BLaER1 treated with 17β-estradiol and CSF1 and Interleukin-3, amounts not matched to agents 10 nM and 100 nM (cell line): ENCODE results near the gene KIF19.
"Not testable (repeated sequence)": the region's sequence is repeated elsewhere in the genome, so short reads cannot be mapped to it uniquely, and the experiment has no call there.

Experiments used
- H3K27ac ChIP-seq, 11 experiments: shearing (Covaris generic); formaldehyde crosslinking; 2 replicates each; pipeline ENCODE4 v1.8.1; 2022
- H3K27me3 ChIP-seq, 11 experiments: shearing (Covaris generic); formaldehyde crosslinking; 2 replicates each; pipeline ENCODE4 v1.8.1; 2022
- H3K36me3 ChIP-seq, 11 experiments: shearing (Covaris generic); formaldehyde crosslinking; 2 replicates each; pipeline ENCODE4 v1.8.1; 2022
- H3K4me1 ChIP-seq, 10 experiments: shearing (Covaris generic); formaldehyde crosslinking; 2 replicates each; pipeline ENCODE4 v1.8.1; 2022
- H3K4me2 ChIP-seq, 11 experiments: shearing (Covaris generic); formaldehyde crosslinking; 2 replicates each; pipeline ENCODE4 v1.8.1; 2022
- H3K4me3 ChIP-seq, 10 experiments: shearing (Covaris generic); formaldehyde crosslinking; 2 replicates each; pipeline ENCODE4 v1.8.1; 2022
- H3K9ac ChIP-seq, 11 experiments: shearing (Covaris generic); formaldehyde crosslinking; 2 replicates each; pipeline ENCODE4 v1.8.1; 2022
- H3K9me3 ChIP-seq, 11 experiments: shearing (Covaris generic); formaldehyde crosslinking; replicated peaks in 1 of 11; 2 replicates each; pipeline ENCODE4 v1.8.1; 2022
- H4K20me1 ChIP-seq, 11 experiments: shearing (Covaris generic); formaldehyde crosslinking; 2 replicates each; pipeline ENCODE4 v1.8.1; 2022
- Cebpa-rat ChIP-seq, 11 experiments: shearing (Covaris generic); IDR thresholded peaks; 2 replicates each; pipeline ENCODE4 v1.8.1; 2022

Gene KIF19, protein sequence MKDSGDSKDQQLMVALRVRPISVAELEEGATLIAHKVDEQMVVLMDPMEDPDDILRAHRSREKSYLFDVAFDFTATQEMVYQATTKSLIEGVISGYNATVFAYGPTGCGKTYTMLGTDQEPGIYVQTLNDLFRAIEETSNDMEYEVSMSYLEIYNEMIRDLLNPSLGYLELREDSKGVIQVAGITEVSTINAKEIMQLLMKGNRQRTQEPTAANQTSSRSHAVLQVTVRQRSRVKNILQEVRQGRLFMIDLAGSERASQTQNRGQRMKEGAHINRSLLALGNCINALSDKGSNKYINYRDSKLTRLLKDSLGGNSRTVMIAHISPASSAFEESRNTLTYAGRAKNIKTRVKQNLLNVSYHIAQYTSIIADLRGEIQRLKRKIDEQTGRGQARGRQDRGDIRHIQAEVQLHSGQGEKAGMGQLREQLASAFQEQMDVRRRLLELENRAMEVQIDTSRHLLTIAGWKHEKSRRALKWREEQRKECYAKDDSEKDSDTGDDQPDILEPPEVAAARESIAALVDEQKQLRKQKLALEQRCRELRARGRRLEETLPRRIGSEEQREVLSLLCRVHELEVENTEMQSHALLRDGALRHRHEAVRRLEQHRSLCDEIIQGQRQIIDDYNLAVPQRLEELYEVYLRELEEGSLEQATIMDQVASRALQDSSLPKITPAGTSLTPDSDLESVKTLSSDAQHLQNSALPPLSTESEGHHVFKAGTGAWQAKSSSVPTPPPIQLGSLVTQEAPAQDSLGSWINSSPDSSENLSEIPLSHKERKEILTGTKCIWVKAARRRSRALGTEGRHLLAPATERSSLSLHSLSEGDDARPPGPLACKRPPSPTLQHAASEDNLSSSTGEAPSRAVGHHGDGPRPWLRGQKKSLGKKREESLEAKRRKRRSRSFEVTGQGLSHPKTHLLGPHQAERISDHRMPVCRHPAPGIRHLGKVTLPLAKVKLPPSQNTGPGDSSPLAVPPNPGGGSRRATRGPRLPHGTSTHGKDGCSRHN

DNA sequence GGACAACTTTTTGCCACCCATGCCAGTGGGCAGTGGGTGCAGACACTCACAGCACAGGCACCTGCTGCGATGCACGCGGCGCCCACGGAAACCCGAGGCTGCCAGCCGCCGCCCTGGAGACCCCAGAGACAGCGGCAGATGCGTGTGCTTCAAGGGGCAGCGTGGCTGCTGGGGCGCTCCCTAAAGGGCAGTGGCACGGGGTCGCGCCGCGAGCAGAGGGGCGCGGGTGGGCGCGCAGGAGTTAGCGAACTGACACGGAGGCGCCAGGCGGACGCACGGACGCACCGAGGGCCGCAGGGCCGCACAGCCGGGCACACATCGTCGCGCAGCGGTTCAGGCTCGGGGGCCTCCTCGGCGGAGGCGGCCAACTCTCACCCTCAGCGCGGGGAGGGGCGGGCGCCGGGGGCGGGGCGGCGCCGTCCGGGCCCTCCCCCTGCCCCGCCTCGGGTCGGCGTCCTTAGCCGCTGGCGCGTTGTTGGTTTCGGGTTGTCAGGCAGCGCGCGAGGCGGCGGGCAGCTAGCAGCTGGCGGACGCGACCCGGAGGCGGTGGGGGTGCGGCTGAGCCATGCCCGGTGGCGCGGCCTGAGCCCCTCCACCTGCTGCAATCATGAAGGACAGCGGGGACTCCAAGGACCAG lies at the start of gene KIF19:
TSS of gene KIF19 (plus strand) at position 484 of the 637 bp plus-strand sequence. CDS start at position 608, 124 bp downstream.
- peak within 1 kb of the TSS; percentile 35 to 65 (median 60); a peak in 19 of 22 replicates for H3K9ac ChIP-seq
- TF ChIP-seq Cebpa-rat (IDR thresholded peaks at IDR 0.05) = no peak
- peaks cover 7 to 42% (median 18%) of the 10 kb centered on the region in 11 experiments; a peak in 19 of 22 replicates for H3K27me3 ChIP-seq
- H3K4me2 ChIP-seq = peak within 1 kb of the TSS; percentile 90 to 100 (median 99)
- no peaks in the 10 kb centered on the region for H3K9me3 ChIP-seq
- H4K20me1 ChIP-seq = peaks cover 0 to 7% (median 0%) of the 10 kb centered on the region in 11 experiments; a peak in 3 of 22 replicates
- H3K36me3 ChIP-seq = no peaks in the 10 kb centered on the region
- H3K4me3 ChIP-seq = peak within 1 kb of the TSS; percentile 48 to 68 (median 55)
- H3K4me1 ChIP-seq = peaks cover 28 to 69% (median 58%) of the 10 kb centered on the region in 10 experiments
- peak within 1 kb of the TSS in 7 of 11 experiments; percentile 16 to 66 (median 50); a peak in 12 of 22 replicates for H3K27ac ChIP-seq

DNA sequence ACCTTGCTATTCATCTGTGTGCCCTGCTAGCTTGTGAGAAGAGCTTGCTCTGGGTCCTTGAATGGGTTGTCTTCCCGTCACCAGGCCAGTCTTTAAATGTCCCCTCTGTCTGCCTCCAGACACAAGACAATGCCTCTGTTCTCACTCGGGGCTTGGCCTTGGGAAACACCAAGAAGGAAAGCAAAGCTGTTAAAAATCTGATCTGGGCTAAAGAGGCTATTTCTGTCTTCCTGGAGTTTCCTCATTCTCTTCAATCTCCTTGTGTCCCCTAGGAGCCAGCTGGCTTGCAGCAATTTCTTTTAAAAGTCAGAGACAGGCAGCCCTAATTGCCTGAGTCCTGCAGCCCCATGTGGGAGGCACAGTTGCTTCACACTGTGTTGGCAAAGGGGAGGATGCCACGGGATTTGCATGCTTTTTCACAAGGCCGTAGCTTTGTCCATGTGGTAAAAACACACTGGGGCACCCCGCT lies 49.5 kb upstream of the KIF19 start:
- Histone ChIP-seq H3K9me3 (no peaks in the 10 kb centered on the region), H3K27ac (peak overlapping the region in 7 of 11 experiments; percentile 31 to 85 (median 75); a peak in 13 of 22 replicates), H3K9ac (peak overlapping the region in 7 of 11 experiments; percentile 5 to 78 (median 61); a peak in 8 of 22 replicates), H4K20me1 (no peaks in the 10 kb centered on the region; a peak in 1 of 22 replicates), H3K36me3 (no peaks in the 10 kb centered on the region), H3K4me2 (peak overlapping the region; percentile 71 to 93 (median 85)), H3K4me1 (peaks cover 47 to 62% (median 56%) of the 10 kb centered on the region in 10 experiments), H3K4me3 (0 out of 20 replicates have a peak overlapping the region, but pooled peaks of 2 of the 10 experiments have one; percentile 2 to 4), H3K27me3 (peaks cover 0 to 30% (median 0%) of the 10 kb centered on the region in 11 experiments; a peak in 6 of 22 replicates)
- peak in 5 of 11 experiments; percentile 54 to 98 (median 92); a peak in 9 of 22 replicates for TF ChIP-seq Cebpa-rat (IDR thresholded peaks at IDR 0.05)

DNA sequence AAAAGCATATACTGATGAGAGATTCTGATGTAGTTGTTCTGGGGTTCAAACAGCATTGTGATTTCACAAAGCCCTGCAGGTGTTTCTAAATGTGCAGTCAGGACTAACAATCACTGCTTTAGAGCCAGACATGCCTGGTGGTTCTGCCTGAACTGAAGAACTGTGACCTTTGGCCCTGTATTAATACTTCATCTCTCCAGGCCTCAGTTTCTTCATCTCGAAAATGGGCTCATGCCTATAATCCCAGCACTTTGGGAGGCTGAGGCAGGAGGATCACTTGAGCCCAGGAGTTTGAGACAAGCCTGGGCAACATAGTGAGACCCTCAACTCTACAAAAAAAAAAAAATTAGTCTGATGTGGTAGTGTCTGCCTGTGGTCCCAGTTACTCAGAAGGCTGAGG lies 48.1 kb upstream of the KIF19 start:
- Histone ChIP-seq H3K4me2 (peak overlapping the region in 4 of 11 experiments; percentile 85 to 93 (median 89); a peak in 7 of 22 replicates), H3K9me3 (no peaks in the 10 kb centered on the region), H3K4me1 (peaks cover 60 to 71% (median 65%) of the 10 kb centered on the region in 10 experiments), H3K4me3 (no peak overlapping the region), H3K27ac (peak overlapping the region in 3 of 11 experiments; percentile 75 to 85 (median 78); a peak in 3 of 22 replicates), H3K36me3 (no peaks in the 10 kb centered on the region), H3K9ac (peak overlapping the region in 1 of 11 experiments; percentile 66; a peak in 1 of 22 replicates), H4K20me1 (no peaks in the 10 kb centered on the region; a peak in 1 of 22 replicates), H3K27me3 (peaks cover 0 to 30% (median 0%) of the 10 kb centered on the region in 11 experiments; a peak in 6 of 22 replicates)
- no peak for TF ChIP-seq Cebpa-rat (IDR thresholded peaks at IDR 0.05)

DNA sequence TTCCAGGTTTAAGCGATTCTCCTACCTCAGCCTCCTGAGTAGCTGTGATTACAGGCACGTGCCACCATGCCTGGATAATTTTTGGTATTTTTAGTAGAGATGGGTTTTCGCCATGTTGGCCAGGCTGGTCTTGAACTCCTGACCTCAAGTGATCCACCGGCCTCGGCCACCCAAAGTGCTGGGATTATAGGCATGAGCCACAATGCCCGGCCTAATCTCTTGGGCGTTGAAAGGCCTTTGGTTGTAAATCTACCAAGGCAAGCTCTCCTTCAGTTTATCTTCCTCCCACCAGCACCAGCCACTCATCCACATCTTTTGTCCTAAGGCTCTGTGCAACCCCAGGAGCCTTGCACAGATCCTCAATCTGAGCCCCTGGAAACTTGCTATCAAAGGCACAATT lies 46.4 kb upstream of the KIF19 start:
- H3K4me2 ChIP-seq = peak overlapping the region in 10 of 11 experiments; percentile 3 to 66 (median 49); a peak in 17 of 22 replicates
- peak overlapping the region in 2 of 11 experiments; percentile 11 to 38; a peak in 2 of 22 replicates for H3K27ac ChIP-seq
- H3K4me3 ChIP-seq, H3K9me3 ChIP-seq, H3K36me3 ChIP-seq, H4K20me1 ChIP-seq, H3K9ac ChIP-seq: not testable (repeated sequence)
- H3K27me3 ChIP-seq = peaks cover 0 to 19% (median 0%) of the 10 kb centered on the region in 11 experiments; a peak in 6 of 22 replicates
- H3K4me1 ChIP-seq = peaks cover 56 to 76% (median 71%) of the 10 kb centered on the region in 10 experiments

DNA sequence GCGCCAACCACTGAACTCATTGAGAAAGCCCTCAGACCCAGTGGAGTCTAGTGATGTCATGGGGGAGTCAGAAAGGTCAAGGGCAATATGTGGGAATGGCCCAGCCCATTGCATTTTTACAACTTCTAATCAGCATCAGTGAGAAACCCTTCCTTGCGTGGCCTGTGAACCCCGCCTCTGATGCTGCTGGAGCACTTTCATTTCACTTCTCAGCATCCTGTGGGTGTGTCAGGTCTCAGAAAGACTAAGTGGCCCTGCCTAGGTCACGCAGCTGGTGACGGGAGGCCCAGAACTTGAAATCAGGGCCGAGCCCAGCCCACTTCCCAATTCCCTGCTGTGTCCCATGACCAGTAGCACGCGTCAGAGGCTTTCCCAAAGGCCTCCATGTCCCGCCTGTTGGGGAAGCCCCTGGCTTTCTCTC lies 45.9 kb upstream of the KIF19 start:
- Histone ChIP-seq H3K9me3 (no peaks in the 10 kb centered on the region), H3K27ac (peak overlapping the region in 2 of 11 experiments; percentile 11 to 38; a peak in 4 of 22 replicates), H4K20me1 (no peaks in the 10 kb centered on the region; a peak in 1 of 22 replicates), H3K9ac (no peak overlapping the region), H3K4me1 (peaks cover 56 to 76% (median 71%) of the 10 kb centered on the region in 10 experiments), H3K4me3 (no peak overlapping the region), H3K27me3 (peaks cover 0 to 19% (median 0%) of the 10 kb centered on the region in 11 experiments; a peak in 4 of 22 replicates), H3K4me2 (peak overlapping the region in 10 of 11 experiments; percentile 3 to 66 (median 49); a peak in 18 of 22 replicates), H3K36me3 (no peaks in the 10 kb centered on the region)
- TF ChIP-seq Cebpa-rat (IDR thresholded peaks at IDR 0.05) = no peak

DNA sequence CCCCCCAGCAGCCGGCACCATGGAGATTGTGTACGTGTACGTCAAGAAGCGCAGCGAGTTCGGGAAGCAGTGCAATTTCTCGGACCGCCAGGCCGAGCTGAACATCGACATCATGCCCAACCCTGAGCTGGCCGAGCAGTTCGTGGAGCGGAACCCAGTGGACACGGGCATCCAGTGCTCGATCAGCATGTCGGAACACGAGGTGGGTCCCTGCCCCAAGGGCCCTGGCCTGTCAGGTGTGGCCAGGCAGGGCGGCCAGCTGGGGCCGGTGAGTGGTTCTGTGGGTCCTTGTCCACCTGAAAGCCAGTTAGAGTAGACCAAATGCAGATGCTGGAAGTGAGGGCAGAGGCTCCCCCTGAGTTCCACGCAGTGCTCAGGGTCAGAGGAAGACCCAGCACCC lies 44.2 kb upstream of the KIF19 start:
- Histone ChIP-seq H4K20me1 (no peaks in the 10 kb centered on the region; a peak in 1 of 22 replicates), H3K4me1 (peaks cover 42 to 71% (median 63%) of the 10 kb centered on the region in 10 experiments), H3K4me2 (peak overlapping the region in 9 of 11 experiments; percentile 61 to 92 (median 76); a peak in 11 of 22 replicates), H3K4me3 (no peak overlapping the region), H3K9ac (peak overlapping the region in 1 of 11 experiments; percentile 13; a peak in 3 of 22 replicates), H3K36me3 (no peaks in the 10 kb centered on the region), H3K27me3 (peaks cover 0 to 8% (median 0%) of the 10 kb centered on the region in 11 experiments; a peak in 2 of 22 replicates), H3K9me3 (no peaks in the 10 kb centered on the region), H3K27ac (peak overlapping the region in 8 of 11 experiments; percentile 16 to 87 (median 71); a peak in 9 of 22 replicates)
- TF ChIP-seq Cebpa-rat (IDR thresholded peaks at IDR 0.05) = no peak

DNA sequence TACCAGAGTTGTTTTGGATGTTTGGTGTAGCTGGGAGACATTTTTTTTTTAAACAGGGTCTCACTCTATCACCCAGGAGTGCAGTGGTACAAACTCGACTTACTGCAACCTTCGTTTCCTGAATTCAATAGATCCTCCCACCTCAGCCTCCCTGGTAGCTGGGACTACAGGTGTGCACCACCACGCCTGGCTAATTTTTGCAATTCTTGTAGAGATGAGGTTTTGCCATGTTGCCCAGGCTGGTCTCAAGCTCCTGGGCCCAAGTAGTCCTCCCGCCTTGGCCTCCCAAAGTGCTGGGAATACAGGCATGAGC lies 43.8 kb upstream of the KIF19 start:
- H3K27me3 ChIP-seq, H3K4me3 ChIP-seq, H4K20me1 ChIP-seq, H3K36me3 ChIP-seq, H3K9me3 ChIP-seq: not testable (repeated sequence)
- Histone ChIP-seq H3K4me2 (peak overlapping the region; percentile 61 to 92 (median 76)), H3K4me1 (peaks cover 39 to 71% (median 59%) of the 10 kb centered on the region in 10 experiments), H3K27ac (peak overlapping the region in 8 of 11 experiments; percentile 59 to 87 (median 71); a peak in 15 of 22 replicates), H3K9ac (peak overlapping the region in 3 of 11 experiments; percentile 12 to 70 (median 22); a peak in 3 of 22 replicates)
